Spinal cord (tissue), 10 donors: ENCODE measurements around the gene FCRLB. TPM values are rescaled to one million over a fixed set of nuclear protein-coding genes. Genes with fewer than 3 reads are reported as not detected.

Experiments
- DNase-seq, 6 donors: peaks; one replicate each; pipeline versions ENCODE4 v3.0.0 to v3.0.0-alpha.2; 2013 to 2015; ENCODE audit warnings: low spot score in 6 of 6, low read depth in 4 of 6
- H3K27ac ChIP-seq: one replicate; pipeline ENCODE4 v1.5.1; 2013; ENCODE audit warnings: low read depth, low read length, control low read depth
- H3K27me3 ChIP-seq: one replicate; pipeline ENCODE4 v1.6.1; 2013; ENCODE audit warnings: low read length; ENCODE audit not compliant: control insufficient read depth, insufficient read depth
- H3K36me3 ChIP-seq: one replicate; pipeline ENCODE4 v1.6.1; 2013; ENCODE audit warnings: low read length; ENCODE audit not compliant: control insufficient read depth, insufficient read depth
- H3K4me1 ChIP-seq: one replicate; pipeline ENCODE4 v1.6.1; 2013; ENCODE audit warnings: low read length; ENCODE audit not compliant: control insufficient read depth, insufficient read depth
- H3K4me3 ChIP-seq: one replicate; pipeline ENCODE4 v1.5.1; 2013; ENCODE audit warnings: low read depth, low read length, control low read depth
- H3K9me3 ChIP-seq: one replicate; pipeline ENCODE4 v1.6.1; 2013; ENCODE audit warnings: low read length; ENCODE audit not compliant: control insufficient read depth, insufficient read depth
- WGBS: methylation state at CpG from one replicate; pipeline ENCODE4 v1.1.5; 2013; ENCODE audit warnings: missing lambda C conversion rate; ENCODE audit not compliant: insufficient coverage; 5-methylcytosine and 5-hydroxymethylcytosine counted together
- polyA plus RNA-seq, 2 donors: library from polyadenylated mRNA; unstranded; fragments of 120-200 nt; gene quantifications; one replicate each; pipeline ENCODE4 v1.2.1, GENCODE V29; 2013; ENCODE audit not compliant: insufficient read length in 2 of 2
- total RNA-seq, 2 donors: library from RNA; depleted of rRNA in 1 of 2; stranded (reverse); fragments of 120-200 nt in 1 of 2; fragments of >200 nt in 1 of 2; gene quantifications; one replicate each; pipeline versions ENCODE4 v1.2.3 to v1.2.4, GENCODE V29; 2013 to 2014
- donor health status: healthy.

Gene FCRLB
- total and polyA plus RNA-seq, 4 donors: 0.88 to 2.9 (median 2.4) TPM

GRCh38 chr1:161738627-161739287 is 17.4 kb downstream of the FCRLB start:
- DNase-seq: peak in 2 of 6 donors; percentile 54 to 71
- WGBS: 93% methylated on average over 3 of the region's 4 CpGs
- H3K4me1 ChIP-seq: no peaks in the 10 kb centered on the region
- no peak overlapping the region for H3K4me3 ChIP-seq
- no peaks in the 10 kb centered on the region for H3K9me3 ChIP-seq
- no peak overlapping the region for H3K27ac ChIP-seq
- H3K27me3 ChIP-seq: peaks cover 9% of the 10 kb centered on the region
- no peaks in the 10 kb centered on the region for H3K36me3 ChIP-seq

- no peak overlapping the region for H3K27ac ChIP-seq
- H3K9me3 ChIP-seq: no peaks in the 10 kb centered on the region
- no peaks in the 10 kb centered on the region for H3K4me1 ChIP-seq
- H3K27me3 ChIP-seq: peaks cover 9% of the 10 kb centered on the region
- no peak for DNase-seq
- H3K4me3 ChIP-seq: no peak overlapping the region
- H3K36me3 ChIP-seq: no peaks in the 10 kb centered on the region
- 73% methylated on average over 4 of the region's 8 CpGs for WGBS
Observed at GRCh38 chr1:161739865-161740566, 18.7 kb downstream of the FCRLB start.

GRCh38 chr1:161740921-161741320 is 19.6 kb downstream of the FCRLB start:
- Histone ChIP-seq H3K36me3 (no peaks in the 10 kb centered on the region), H3K9me3 (no peaks in the 10 kb centered on the region), H3K27me3 (peaks cover 7% of the 10 kb centered on the region), H3K4me1 (no peaks in the 10 kb centered on the region), H3K4me3 (no peak overlapping the region), H3K27ac (no peak overlapping the region)
- DNase-seq: no peak
- 100% methylated on average over 1 of the region's 6 CpGs for WGBS

- H3K4me3 ChIP-seq: no peak overlapping the region
- H3K27me3 ChIP-seq: no peaks in the 10 kb centered on the region
- no peaks in the 10 kb centered on the region for H3K4me1 ChIP-seq
- no peak overlapping the region for H3K27ac ChIP-seq
- no peak for DNase-seq
- no peaks in the 10 kb centered on the region for H3K36me3 ChIP-seq
- no peaks in the 10 kb centered on the region for H3K9me3 ChIP-seq
- WGBS: 58% methylated on average over 6 of the region's 9 CpGs
Observed at GRCh38 chr1:161743231-161743630, 21.9 kb downstream of the FCRLB start.

GRCh38 chr1:161747801-161748200 is 26.5 kb downstream of the FCRLB start:
- Histone ChIP-seq H3K4me3 (no peak overlapping the region), H3K27me3 (no peaks in the 10 kb centered on the region), H3K9me3 (no peaks in the 10 kb centered on the region), H3K36me3 (peaks cover 7% of the 10 kb centered on the region), H3K27ac (no peak overlapping the region), H3K4me1 (peaks cover 9% of the 10 kb centered on the region)
- no CpG with 5 or more reads among the region's 6 CpGs for WGBS
- no peak for DNase-seq

- under 1% methylated on average over 61 of the region's 65 CpGs for WGBS
- peak; percentile 86 to 99 (median 91) for DNase-seq
- H3K4me1 ChIP-seq: peaks cover 9% of the 10 kb centered on the region
- H3K4me3 ChIP-seq: peak within 1 kb of the TSS; percentile 95
- peaks cover 12% of the 10 kb centered on the region for H3K36me3 ChIP-seq
- H3K27me3 ChIP-seq: no peaks in the 10 kb centered on the region
- H3K9me3 ChIP-seq: no peaks in the 10 kb centered on the region
- H3K27ac ChIP-seq: peak within 1 kb of the TSS; percentile 99
Observed at GRCh38 chr1:161749509-161750407, 28.4 kb downstream of the FCRLB start, which contains the start of gene DUSP12. Gene DUSP12, plus strand, starts transcription at chr1:161749786. Its CDS starts 16 bp downstream, at chr1:161749802.

- Histone ChIP-seq H3K4me3 (no peak overlapping the region), H3K27me3 (no peaks in the 10 kb centered on the region), H3K36me3 (peaks cover 10% of the 10 kb centered on the region), H3K9me3 (no peaks in the 10 kb centered on the region), H3K27ac (no peak overlapping the region), H3K4me1 (peaks cover 7% of the 10 kb centered on the region)
- DNase-seq: no peak
- no CpG with 5 or more reads among the region's 7 CpGs for WGBS
Observed at GRCh38 chr1:161763522-161764098, 42.3 kb downstream of the FCRLB start.

- H3K4me3 ChIP-seq: peak within 1 kb of the TSS; percentile 64
- no peaks in the 10 kb centered on the region for H3K27me3 ChIP-seq
- peak within 1 kb of the TSS; percentile 86 for H3K27ac ChIP-seq
- H3K9me3 ChIP-seq: no peaks in the 10 kb centered on the region
- peak; percentile 84 to 97 (median 91) for DNase-seq
- H3K4me1 ChIP-seq: peaks cover 7% of the 10 kb centered on the region
- no peaks in the 10 kb centered on the region for H3K36me3 ChIP-seq
- 0% methylated on average over 27 of the region's 35 CpGs for WGBS
Observed at GRCh38 chr1:161766102-161766981, 45.0 kb downstream of the FCRLB start, which contains the start of gene ATF6. Gene ATF6, plus strand, starts transcription at chr1:161766320. Its CDS starts 41 bp downstream, at chr1:161766361.
